Choroid plexus epithelial cell (primary cell): ENCODE results near the gene MFSD2A.
A peak's percentile ranks its signal among the peaks of the same experiment; 100 is the strongest.
"Not testable (repeated sequence)": the region's sequence is repeated elsewhere in the genome, so short reads cannot be mapped to it uniquely, and the experiment has no call there.

Experiments used
- DNase-seq: peaks from one replicate; pipeline ENCODE4 v3.0.0-alpha.2; 2010; ENCODE audit warnings: low read depth
- H3K4me3 ChIP-seq: 2 replicates; pipeline ENCODE4 v1.5.1; 2011; ENCODE audit warnings: low read depth, mild to moderate bottlenecking, control low read depth, low read length, moderate library complexity
- CTCF ChIP-seq: conservative IDR thresholded peaks from 2 replicates; pipeline ENCODE4 v1.5.1; 2011; ENCODE audit warnings: low read depth, mild to moderate bottlenecking, control low read depth, inconsistent platforms, low read length, moderate library complexity

MFSD2A gene

DNA sequence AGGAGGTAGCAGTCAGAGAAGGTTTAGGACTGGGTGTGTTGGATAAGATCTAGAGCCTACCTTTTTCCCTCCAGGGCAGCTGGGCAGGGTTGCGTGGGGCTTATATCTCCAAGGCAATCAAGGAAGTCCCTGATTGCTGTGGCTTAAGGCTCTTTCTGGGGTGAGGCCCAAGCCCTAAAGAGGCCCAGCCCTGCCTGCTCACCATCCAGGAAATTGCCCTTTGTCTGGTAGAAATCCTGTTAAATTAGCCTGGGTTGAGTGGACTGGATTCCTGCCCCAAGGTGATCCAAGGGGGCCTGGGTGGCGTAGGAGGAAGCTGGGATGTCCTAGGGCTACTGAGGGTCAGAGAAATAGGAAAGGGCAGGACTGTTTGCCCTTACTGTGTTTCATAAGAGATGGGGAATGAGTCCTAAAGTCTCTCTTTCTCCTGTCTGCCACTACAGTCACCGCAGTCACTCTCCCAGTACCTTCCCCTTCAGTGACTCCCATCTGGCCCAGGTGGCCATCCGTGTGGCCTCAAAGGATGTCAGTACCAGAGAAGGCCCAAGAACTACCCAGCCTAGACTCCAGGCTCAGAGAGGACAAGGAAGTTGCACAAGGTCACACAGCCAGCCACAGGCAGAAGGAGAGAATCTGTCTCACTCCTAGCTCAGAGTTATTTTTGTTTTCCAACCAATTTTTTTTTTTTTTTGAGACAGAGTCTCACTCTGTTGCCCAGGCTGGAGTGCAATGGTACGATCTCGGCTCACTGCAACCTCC lies 25.8 kb downstream of the MFSD2A start:
- no peak for TF ChIP-seq CTCF
- no peak overlapping the region for H3K4me3 ChIP-seq
- DNase-seq = no peak

DNA sequence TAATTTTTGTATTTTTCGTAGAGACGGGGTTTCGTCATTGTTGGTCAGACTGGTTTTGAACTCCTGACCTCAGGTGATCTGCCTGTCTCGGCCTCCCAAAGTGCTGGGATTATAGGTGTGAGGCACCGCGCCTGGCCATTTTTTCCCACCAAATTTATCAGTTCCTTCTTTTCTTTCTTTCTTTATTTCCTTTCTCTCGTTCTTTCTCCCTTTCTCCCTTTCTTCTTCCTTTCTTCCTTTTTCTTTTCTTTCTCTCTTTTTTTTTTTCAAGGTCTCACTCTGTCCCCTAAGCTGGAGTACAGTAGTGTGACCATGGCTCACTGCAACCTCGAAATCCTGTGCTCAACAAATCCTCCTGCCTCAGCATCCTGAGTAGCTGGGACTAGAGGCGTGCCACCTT lies 26.4 kb downstream of the MFSD2A start:
- no peak overlapping the region for H3K4me3 ChIP-seq
- DNase-seq = no peak
- TF ChIP-seq CTCF = no peak

- H3K4me3 ChIP-seq = no peak overlapping the region
- no peak for TF ChIP-seq CTCF
- peak; percentile 90 for DNase-seq
These were observed 27.0 kb downstream of the MFSD2A start for GRCh38 chr1:39981945-39982344.

DNA sequence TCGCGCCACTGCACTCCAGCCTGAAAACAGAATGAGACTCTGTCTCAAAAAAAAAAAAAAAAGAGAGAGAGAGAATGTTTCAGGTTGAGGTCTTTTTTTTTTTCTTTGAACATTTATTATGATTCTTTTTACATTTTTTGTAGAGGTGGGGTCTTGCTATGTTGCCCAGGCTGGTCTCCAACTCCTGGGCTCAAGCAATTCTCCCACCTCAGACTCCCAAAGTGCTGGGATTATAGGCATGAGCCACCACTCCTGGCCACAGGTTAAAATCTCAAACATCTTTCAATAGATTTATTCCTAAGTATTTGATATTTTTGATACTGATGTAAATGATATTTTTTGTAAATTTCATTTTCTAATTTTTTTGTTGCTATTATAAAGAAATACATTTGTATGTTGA lies 29.5 kb downstream of the MFSD2A start:
- H3K4me3 ChIP-seq, DNase-seq: not testable (repeated sequence)

DNA sequence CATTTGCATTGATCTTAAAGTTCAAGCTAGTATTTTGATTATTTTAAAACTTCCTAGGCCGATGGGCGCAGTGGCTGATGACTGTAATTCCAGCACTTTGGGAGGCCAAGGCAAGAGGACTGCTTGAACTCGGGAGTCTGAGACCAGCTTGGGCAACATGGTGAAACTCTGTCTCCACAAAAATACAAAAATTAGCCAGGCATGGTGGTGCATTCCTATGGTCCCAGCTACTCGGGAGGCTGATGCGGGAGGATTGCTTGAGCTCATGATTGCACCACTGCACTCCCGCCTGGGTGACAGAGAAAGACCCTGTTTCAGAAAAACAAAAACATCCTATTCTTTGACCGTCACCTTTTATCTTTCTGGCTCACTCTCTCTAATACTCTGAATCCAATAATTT lies 30.0 kb downstream of the MFSD2A start:
- H3K4me3 ChIP-seq = no peak overlapping the region
- no peak for TF ChIP-seq CTCF
- no peak for DNase-seq

- H3K4me3 ChIP-seq = no peak overlapping the region
- no peak for TF ChIP-seq CTCF
- no peak for DNase-seq
These were observed 32.9 kb downstream of the MFSD2A start for GRCh38 chr1:39987869-39988268.

DNA sequence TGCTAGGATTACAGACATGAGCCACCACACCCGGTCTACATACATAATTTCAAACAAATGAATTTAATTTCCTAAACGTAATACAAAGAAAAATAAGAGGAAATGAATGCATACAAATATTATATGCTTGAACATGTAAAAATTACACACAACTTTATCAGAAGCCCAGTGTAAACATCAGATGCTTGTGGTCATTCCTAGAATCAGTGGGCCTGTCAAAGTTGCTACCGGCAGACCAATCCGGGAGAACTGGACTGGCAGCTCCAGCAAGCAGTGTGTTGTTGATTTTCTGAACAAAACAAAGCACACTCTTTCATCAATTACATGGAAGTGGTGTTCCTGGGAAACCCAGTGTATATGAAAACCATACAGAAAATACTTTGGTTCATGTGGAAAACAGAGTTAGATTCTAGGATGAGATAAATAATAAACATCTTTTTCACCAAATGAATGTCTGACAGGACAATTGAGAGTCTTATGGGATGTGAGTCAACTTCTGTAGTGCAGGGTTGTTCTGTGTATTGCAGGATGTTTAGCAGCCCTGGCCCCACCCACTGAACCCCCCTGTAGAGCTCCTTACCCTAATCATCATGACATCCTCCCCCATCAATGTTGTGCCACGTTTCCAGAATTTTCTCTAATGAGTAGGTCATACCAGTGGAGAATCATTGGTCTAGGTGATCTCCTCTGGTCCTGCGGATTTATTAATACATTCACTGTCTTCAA lies 33.8 kb downstream of the MFSD2A start:
- DNase-seq = peak; percentile 34
- H3K4me3 ChIP-seq = no peak overlapping the region
- no peak for TF ChIP-seq CTCF
